COR-L47 (cell line): ENCODE data around the gene RFNG.

Source experiments
- DNase-seq: peaks from one replicate; lab custom pipeline; 2025; lab: John Stamatoyannopoulos, UW

RFNG gene

DNA sequence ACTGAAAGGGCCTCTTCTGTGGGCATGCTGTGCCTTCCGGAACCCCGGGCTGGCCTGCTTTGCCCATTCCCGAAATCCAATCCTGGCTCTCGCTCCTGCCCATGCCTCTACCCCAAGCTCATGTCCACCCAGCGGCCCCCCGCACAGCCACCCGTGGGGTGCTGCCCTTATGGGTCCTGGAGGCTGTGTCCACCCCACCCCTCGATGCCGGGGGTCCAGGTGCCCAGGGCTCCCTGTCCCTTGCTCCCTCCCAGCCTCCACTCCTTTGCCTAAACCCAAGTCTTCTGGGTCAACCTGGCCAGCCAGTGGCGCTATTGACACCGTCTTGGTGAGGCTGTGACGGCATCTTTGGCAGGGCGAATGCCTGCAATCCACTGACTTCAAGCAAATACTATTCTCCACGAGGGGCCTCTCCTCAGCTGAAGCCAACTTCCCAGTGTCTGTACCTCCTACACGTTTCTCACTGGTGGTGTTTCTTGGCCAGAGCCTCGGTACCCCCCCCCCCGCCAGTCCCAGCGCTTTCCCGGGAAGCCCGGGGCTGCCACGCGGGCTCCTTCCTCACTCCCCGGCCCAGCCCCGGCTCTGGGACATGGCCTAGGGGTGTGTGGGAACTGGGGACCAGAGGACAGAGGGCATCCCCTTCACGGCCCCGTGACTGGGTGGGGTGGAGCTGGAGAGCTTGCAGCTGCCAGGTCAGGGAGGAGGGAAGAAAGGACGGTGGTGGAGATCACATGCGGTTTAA, 26.2 kb upstream of the RFNG start:
- no peak for DNase-seq

DNA sequence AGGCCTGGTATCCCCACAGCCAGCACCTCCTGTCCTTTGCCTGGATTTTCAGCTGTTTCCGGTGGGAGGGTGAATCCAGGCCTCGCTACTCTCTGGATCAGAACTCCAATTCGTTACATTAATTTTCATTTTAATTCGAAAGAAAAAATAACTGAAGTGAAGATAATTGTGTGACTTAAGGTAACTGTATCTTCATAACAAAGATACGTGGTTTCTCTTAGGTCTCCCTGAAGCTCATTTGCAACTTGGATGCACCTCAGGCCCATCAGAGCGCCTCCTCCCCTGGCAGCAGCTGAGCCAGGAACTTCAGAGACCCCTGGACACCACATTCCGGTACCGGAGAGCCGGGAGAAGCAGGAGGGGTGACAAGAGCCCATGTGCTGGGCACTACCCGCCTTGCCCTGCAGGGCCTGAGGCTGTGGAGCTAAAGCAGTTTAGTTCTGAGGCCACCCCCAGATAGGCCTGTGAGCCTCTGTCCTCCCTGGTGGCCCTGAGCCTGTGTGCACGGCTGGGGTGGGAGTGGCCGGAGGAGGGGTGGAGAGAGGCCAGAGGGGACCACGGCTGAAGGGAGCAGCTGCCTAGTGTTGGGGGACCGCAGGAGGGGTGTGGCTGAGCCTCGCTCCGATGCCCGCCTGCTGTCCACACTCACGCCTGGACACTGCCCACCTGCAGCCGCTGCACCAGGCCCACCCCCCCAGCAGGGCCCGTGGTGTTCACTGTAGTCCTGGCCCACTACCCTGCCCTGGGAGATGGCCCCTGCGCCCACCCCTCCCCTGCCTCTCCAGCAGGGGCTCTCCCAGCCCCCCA, 25.4 kb upstream of the RFNG start:
- DNase-seq = no peak

DNA sequence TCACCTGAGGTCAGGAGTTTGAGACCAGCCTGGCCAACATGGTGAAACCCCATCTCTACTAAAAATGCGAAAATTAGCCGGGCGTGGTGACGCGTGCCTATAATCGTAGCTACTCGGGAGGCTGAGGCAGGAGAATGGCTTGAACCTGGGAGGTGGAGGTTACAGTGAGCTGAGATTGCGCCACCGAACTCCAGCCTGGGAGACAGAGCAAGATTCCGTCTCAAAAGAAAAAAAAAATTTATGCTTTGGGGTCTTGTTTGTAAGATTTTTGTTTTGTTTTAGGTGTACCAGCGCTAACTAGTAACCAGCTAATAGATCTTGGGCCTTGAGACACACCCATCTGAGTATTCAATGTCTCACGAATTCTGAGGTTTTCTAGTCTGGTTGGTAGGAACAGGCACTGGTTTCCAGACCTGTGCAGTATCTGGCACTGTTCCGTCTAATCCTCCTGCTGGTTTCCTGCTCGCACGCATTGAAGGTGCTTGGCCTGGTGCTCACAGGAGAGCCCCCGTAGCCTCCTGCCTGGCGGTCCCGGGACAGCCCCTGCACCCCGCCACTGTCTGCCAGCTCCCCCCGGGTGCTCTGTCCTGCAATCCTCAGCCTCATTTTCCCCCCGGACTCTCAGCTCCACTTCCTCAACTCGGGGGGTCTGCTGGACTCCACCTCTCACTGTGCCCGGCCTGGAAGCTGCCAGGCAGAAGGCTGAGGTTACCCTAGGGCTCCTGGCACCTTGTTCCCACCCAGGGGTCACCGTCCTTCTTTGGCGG, 24.6 kb upstream of the RFNG start:
- no peak for DNase-seq

DNA sequence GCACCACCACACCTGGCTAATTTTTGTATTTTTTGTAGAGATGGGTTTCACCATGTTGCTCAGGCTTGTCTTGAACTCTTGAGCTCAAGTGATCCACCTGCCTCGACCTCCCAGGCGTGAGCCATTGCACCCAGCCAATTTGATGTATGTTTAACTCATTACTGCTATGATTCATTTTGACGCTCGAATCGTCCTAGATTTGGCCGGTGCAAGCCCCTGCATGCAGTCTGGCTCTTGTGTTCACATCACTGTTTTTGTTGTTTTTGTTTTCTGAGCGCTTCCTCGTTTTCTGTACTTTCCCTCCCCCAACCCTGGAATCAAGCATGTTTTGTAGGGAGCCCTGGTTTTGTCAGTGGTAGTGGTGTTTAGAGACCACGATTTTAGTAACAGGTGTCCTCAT, 21.8 kb upstream of the RFNG start:
- no peak for DNase-seq

DNA sequence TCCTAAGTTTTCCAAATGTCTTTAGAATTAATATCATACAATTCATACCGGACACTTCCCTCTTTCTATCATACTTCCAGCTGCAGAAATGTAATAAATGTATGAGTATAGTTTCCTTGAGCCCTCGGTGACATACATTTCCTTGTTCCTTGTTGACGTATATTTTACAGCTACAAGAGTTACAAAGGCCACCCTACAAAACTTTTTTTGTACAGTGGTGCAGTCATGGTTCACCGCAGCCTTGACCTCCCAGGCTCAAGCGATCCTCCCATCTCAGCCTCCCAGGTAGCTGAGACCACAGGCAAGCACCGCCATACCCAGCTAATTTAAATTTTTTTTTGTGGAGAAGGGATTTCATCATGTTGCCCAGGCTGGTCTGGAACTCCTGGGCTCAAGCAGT, 21.2 kb upstream of the RFNG start:
- DNase-seq = no peak

DNA sequence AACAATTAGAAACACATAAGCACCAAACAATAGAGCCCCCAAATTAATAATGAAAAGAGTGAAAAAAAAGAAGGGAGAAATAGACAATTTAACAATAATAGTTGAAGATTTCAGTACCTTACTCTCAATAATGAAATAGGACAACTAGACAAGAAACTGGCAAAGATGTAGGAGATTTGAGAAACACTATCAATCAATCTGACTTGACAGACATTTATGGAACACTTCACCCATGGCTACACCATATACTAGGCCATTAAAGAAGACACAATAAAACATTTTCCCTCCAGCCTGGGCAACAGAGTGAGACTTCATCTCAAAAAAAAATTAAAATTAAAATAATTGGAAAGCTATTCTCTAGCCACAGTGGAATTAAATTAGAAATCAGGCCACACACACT, 19.0 kb upstream of the RFNG start:
- DNase-seq = no peak

DNA sequence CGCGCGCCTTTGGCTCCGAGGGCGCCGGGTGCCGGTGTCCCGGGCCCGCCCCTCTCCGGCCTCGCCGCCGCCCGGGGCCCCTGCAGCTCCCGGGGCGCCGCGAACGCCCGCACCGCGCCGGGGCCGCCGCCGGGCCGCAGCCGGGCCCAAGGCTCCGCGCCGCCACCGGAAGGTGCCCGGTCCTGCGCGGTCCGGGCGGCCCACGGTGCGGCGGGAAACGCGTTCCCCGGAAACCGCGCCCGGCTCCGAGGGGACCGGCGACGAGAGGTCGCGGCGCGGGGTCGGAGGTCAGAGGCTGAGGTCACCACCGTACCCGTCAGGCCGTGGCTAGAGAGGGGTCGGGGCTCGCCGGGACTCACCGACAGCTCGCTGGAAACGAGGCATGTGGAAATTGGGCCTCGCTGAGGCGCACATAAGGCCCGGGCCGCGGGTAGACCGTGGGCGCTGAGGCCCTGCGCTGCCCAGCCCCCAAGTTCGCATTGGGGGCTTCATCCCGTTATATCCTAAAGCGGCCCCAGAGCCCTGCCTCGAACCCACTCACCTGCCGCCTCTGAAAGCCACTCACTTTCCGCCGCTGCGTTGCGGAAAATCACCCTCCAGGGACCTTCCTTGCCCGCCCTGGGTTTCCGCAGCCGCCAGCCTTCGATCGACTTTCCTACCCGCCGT, 14.2 kb upstream of the RFNG start, which contains the start of gene DUS1L:
TSS of gene DUS1L (minus strand) at position 167 of the 666 bp plus-strand sequence. CDS start 745 bp downstream, outside the sequence.
- peak; percentile 43 for DNase-seq

DNA sequence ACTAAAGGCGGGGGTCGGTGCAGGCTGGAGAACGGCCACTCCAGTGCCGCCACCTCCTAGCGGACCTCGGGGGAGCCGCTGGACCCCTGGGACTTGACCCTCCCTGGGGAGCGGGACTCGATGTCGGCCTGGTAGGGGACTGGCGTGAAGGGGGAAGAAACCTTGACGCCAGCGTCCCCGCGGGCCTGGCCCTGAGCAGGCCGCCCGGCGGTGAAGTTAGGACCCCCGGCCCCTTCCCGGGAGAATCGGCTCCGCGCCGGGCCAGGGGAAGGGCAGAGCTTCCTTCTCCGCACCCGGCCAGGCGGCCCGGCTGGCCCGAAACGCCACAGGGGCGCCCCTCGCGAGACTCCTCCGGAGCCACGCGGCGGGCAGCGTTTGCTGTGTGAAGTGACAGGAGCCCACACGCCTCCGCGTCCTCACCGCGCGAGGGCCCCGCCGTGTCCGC, 13.6 kb upstream of the RFNG start:
- DNase-seq = no peak

DNA sequence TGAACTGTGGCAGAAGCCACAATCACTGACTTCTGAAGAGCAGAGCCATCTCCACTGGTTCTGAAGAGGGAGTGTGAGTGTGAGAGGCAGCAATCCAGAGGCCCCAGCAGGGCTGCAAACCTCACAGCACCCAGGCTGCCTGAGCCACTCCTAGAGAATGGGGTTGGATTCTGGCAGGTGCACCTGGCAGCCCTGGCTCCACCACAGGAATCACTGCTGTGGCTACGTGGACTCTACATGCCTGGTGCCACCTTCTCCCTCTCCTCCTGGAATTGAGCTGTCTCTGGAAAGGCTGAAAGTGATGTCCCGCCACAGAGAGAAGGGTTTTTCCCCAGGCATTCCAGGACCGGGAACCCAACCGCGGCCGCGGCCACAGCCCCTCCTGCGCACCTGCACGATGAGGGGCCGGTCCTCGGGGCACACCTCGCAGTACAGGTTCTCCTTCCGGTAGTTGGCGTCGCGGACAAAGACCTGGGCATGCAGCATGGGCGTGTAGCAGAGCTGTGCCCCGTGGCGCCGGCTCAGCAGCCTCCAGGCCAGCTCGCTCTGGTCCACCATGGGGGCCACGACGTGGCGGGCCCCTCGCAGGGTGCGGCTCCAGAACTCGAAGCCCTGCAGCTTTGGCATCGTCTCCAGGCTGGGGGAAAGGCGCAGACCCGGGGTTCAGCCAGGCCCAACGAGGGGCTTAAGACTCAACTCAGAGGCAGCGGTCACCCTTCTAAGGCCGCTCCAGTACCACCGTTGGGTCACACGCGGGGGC, 13.0 kb upstream of the RFNG start:
- DNase-seq = peak; percentile 33

DNA sequence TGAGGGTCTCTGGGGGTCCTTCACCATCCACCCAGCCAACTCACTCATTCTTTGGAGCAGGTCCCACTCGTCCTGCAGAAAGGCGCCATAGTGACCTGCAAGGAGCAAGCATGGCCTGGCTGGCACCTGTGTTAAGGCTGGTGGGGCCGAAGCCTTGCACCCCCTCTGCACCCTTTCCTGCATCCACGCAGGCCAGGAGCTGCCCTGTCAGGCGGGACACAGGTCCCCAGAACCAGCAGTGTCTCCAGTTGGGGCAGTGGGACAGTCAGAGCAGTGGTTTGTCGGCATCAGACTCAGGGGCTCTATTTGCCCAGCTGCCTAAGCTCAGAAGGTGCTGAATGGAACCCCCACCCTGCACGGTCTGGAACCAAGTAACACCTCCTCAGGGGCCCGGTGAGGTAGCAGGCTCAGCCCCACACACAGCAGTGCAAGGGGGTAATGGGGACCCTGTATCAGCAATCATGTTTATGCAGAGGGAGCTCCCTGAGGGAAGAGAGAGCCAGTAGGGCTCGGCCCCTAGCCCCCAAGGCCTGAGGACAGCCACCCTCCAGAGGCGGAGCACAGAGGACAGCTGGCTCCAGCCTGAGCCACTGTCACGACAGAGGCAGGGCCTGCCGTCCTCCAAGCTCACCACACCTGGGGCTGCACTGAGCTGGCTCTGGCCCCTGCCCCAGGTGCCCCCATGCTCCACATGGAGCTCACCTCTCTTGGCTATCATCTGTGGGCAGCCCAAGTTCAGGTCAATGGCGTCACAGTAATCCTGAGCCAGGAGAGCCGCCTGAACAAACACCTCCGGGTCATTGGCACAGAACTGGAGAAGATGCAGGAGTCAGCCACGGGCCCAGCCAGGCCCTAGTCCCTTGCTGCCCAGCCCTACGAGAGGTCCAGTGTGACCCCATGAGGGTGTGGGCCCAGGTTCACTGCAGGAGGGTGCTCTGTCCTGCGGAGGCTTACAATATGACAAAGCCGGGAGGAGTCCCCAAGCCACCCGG, 12.1 kb upstream of the RFNG start:
- no peak for DNase-seq

DNA sequence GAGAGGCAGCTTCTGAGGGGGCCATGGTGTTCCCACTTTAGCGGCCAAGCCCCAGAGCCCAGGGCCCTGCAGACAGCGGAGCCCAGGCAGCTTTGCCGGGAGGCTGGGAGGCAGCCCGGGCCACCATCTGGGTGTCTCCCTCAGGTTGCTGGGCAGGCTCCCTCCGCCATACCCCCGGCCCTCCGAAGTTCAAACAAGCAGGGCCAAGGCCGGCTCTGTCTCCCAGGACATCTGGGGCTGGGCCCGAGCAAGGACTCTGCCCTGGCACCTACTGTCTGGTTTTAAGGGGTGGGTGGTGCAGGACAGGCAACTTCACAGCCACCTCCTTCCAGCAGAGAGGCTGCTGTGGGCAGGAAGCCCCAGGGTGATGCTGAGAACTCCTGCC, 11.4 kb upstream of the RFNG start:
- DNase-seq = no peak

DNA sequence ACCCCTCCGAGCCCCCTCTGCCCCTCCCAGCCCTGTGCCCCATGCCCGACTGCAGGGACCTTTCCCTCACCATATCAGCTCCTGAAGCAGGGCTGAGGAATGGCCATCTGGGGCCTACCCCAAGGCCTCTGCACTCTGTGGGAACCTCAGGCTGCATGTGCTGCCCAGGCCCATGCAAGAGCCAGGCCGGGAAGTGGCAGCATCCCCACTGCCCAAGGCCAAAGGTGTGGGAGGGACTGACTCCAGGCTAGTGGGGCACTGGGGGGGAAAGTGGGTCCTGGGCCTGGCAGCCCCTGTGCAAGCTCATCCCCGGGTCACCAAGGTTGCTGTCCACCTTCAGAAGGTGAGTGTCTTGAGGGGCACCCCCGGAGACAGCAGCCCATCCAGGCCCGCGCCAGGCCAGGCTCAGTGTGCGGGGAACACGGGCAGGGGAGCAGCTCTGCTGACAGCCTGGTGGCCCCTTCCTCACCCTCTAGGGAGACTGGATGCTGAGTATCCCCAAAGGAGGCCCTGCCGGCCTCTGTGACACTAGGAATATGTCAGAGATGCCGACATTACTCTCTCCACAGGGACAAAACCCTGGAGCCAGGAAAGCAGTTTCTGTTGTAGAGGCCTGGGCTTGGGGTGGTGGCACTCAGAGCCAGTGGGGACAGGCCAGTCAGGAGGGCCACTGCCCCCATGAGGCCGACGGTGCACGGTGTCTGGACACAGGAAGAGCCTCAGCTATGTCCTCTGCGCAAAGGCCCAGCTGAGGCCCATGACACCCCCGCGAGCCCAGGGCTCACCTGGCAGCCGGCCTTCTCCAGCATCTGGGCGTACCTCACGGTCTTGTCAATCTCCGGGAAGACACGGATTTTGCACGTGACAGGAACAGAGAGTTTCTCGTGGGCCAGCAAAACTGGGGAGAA, 10.7 kb upstream of the RFNG start:
- no peak for DNase-seq

DNA sequence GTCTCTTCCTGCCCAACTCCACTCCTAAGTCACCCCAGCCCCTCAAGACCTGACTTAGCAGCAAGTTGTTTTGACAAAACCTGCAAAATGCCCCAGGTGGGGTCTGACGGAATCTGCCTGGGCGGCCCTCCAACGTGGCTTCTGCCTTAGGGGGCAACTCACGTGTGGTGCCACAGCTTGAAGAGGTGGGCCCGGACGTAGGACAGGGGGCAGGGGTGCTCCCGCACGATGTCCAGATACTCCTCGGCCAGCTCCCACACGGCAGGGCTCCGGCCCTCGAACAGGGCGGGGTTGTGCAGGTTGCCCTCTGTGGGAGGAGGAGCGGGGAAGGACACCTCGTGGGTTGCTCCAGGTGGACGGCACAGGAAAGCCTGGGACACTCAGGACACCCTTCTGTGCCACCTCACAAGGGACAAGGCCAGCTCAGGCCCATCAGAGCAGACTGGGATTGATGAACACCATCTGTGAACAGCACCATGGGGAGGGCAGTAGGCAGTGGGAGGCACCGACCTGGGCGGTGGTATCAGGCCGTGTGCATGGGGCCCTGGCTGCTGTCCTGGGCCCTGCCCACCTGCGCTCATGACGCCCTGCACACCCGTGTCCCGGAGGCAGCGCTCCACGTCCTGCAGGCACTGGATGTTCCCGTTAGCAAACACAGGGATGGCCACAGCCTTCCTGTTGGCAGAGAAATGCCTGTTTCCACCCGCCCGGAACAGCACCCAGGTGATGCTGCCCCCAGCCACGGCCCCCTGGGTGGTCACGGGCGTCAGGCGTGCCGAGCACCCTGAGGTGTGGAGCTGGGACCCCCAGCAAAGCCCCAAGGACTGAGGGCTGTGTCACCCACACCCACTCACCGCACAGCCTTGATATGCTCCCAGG, 9.7 kb upstream of the RFNG start:
- no peak for DNase-seq

DNA sequence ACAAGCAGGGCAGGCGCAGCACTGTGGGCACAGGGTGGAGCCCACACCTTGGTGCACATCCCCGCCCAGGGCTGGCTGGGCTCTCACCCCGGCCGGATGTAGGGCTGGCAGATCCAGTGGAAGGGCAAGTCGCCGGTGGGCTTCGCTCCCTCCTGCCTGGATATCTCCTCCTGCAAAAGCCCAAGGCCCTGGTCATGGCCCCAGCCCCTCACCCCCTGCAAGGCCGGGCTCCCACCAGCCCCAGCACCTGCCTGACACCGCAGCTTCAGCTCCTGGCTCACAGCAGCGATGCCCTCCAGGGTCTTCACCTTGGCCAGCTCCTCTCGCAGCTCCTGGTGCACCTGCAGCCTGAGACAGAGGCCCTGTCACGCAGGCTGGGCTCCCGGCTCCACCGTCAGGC, 9.0 kb upstream of the RFNG start:
- no peak for DNase-seq

DNA sequence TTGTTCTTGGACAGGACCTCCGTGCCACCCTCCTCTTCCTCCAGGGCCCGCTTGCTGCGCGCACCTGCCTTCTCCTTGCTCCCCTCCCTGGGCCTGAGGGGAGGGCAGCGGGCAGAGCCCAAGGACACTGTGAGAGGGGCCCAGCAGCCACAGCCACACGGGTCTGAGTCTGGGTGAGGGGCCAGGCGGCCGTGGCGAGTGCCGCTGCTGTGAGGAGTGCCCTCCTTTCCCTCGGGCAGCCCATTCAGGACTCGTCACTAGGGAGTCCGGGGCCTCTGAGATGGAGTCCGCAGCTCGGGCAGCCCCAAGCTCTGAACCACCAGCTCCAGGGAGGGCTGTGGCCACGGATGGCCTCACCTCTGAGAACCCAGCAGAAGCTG, 8.4 kb upstream of the RFNG start:
- no peak for DNase-seq

DNA sequence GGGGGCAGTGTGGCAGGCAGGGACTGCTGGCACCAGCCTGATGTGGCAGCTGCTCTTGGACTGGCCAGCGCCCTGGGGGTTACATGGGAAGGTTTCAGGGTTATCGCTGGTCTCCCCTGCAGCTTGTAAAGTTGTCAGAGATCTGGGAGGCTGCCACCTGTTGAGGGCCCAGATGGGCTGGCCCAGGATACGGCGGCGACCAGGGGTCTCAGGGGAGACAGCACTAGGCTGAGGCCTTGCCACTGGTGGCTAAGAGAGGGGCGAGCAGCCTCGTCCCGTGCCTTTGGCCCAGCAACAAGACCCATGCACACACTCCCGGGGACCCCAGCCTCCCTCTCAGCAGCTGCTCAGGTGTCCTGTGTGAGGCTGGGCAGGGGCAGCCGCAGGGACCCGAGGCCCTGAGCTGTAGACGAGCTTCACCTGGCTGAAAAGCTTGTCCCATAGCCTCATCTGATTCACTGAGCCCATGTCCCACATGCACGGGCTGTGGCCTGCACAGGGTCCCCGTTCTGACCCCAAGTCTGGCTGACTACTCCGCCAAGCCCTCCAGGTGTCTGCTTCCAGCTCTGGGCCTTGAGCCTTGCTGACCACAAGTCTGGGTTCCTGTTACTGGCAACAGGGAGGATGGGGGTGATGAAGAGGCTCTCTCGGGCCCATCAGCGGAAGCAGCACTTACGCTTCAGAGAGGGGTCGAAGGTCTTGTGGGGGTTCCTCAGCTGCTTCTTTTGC, 7.8 kb upstream of the RFNG start:
- DNase-seq = no peak

DNA sequence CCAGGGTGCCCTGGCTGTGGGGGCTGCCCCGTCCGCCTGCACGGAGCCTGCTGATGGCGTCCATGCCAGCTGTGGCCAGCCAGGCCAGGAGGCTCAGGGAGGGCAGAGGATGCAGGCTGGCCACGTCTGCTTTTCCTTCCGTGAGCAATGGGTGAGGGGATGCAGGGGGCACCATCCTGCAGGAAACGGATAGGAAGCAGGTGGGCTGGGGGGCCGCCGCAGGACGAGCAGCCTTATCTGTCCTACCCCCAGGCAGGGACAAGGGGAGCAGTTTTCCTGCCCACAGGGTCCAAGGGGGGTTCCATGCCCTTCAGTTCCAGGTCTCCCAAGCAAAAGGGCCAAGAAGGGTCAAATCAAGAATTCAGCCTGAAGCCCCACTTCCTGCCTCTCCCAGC, 7.2 kb upstream of the RFNG start:
- DNase-seq = no peak
